HepG2 (cell line): Measurements from ENCODE around the gene UBL3. TPM values are rescaled to one million over a fixed set of nuclear protein-coding genes. Genes with fewer than 3 reads are reported as not detected.

Experiments used
- ADNP ChIP-seq: sonication (generic); formaldehyde crosslinking; IDR thresholded peaks from 2 replicates; pipeline ENCODE4 v1.4.0; 2020; ENCODE audit warnings: missing genetic modification reagents
- ARID4A ChIP-seq: sonication (generic); formaldehyde crosslinking; IDR thresholded peaks from 2 replicates; pipeline ENCODE4 v1.5.0; 2020; ENCODE audit warnings: mild to moderate bottlenecking, missing genetic modification reagents, borderline replicate concordance
- ASH2L ChIP-seq: fragments of 300-600, 200-600 bp; sonication (generic); IDR thresholded peaks from 2 replicates; pipeline ENCODE4 v1.7.0; 2017; ENCODE audit warnings: low read depth, mild to moderate bottlenecking, moderate library complexity, mixed read lengths, low read length; ENCODE audit not compliant: insufficient read length
- EP300 ChIP-seq, 3 experiments: sonication (generic) in 1 of 3; formaldehyde crosslinking in 1 of 3; IDR thresholded peaks; 2 replicates each; pipeline versions ENCODE4 v1.5.1 to v1.6.1; 2011 to 2020; ENCODE audit warnings: low read depth in 2 of 3, low read length in 2 of 3, borderline replicate concordance in 1 of 3, improper control_type of control experiment in 1 of 3, mild to moderate bottlenecking in 1 of 3, missing genetic modification reagents in 1 of 3, moderate library complexity in 1 of 3
- ERF ChIP-seq: IDR thresholded peaks from 2 replicates; pipeline ENCODE4 v1.6.1; 2018; ENCODE audit warnings: missing biosample characterization, missing genetic modification reagents
- GPN1 ChIP-seq: sonication (generic); formaldehyde crosslinking; IDR thresholded peaks from 2 replicates; pipeline ENCODE4 v1.5.1; 2020; ENCODE audit warnings: missing genetic modification reagents, borderline replicate concordance
- MAZ ChIP-seq, 2 experiments: sonication (generic) in 1 of 2; formaldehyde crosslinking in 1 of 2; IDR thresholded peaks; 2 replicates each; pipeline versions ENCODE4 v1.5.0 to v1.6.1; 2012 to 2020; ENCODE audit warnings: low read depth in 2 of 2, mild to moderate bottlenecking in 2 of 2, borderline replicate concordance in 1 of 2, improper control_type of control experiment in 1 of 2, low read length in 1 of 2, missing genetic modification reagents in 1 of 2, moderate library complexity in 1 of 2
- MXI1 ChIP-seq: IDR thresholded peaks from 3 replicates; pipeline ENCODE4 v1.6.1; 2012; ENCODE audit warnings: low read depth, low read length, inconsistent platforms, borderline replicate concordance
- NFE2L2 ChIP-seq: fragments of 150-350 bp; IDR thresholded peaks from 2 replicates; pipeline ENCODE4 v1.6.1; 2014; ENCODE audit warnings: low read length
- PCBP1 ChIP-seq: fragments of 200-400 bp; formaldehyde crosslinking; IDR thresholded peaks from 2 replicates; pipeline ENCODE4 v1.6.1; 2017; ENCODE audit warnings: mild to moderate bottlenecking, low read depth, low read length, borderline replicate concordance
- PHF8 ChIP-seq: sonication (generic); formaldehyde crosslinking; IDR thresholded peaks from 2 replicates; pipeline ENCODE4 v1.5.0; 2020; ENCODE audit warnings: missing genetic modification reagents
- POLR2G ChIP-seq: fragments of 200-400 bp; formaldehyde crosslinking; IDR thresholded peaks from 2 replicates; pipeline ENCODE4 v1.6.1; 2018; ENCODE audit warnings: mild to moderate bottlenecking, low read depth, low read length, moderate library complexity
- PRDM10 ChIP-seq: sonication (generic); formaldehyde crosslinking; IDR thresholded peaks from 2 replicates; pipeline ENCODE4 v1.4.0; 2020; ENCODE audit warnings: low read depth, missing genetic modification reagents
- RFX1 ChIP-seq: fragments of 450-650 bp; IDR thresholded peaks from 2 replicates; pipeline ENCODE4 v1.6.1; 2017
- RNF2 ChIP-seq: fragments of 450-650 bp; conservative IDR thresholded peaks from 2 replicates; pipeline ENCODE4 v1.6.1; 2016; ENCODE audit warnings: low read depth
- SALL1 ChIP-seq: sonication (generic); formaldehyde crosslinking; IDR thresholded peaks from 2 replicates; pipeline ENCODE4 v1.8.0; 2022; ENCODE audit warnings: mild to moderate bottlenecking, missing genetic modification reagents
- XRCC5 ChIP-seq: fragments of 200-400 bp; formaldehyde crosslinking; optimal IDR thresholded peaks from 2 replicates; pipeline ENCODE3; 2017; ENCODE audit warnings: mild to moderate bottlenecking, low read length
- ZNF703 ChIP-seq: sonication (generic); formaldehyde crosslinking; IDR thresholded peaks from 2 replicates; pipeline ENCODE4 v1.5.1; 2020; ENCODE audit warnings: missing genetic modification reagents, mild to moderate bottlenecking, moderate library complexity, borderline replicate concordance
- ZNF788 ChIP-seq: sonication (generic); formaldehyde crosslinking; IDR thresholded peaks from 2 replicates; pipeline ENCODE4 v1.5.0; 2020; ENCODE audit warnings: mild to moderate bottlenecking, missing genetic modification reagents, borderline replicate concordance
- polyA plus RNA-seq, 8 experiments: library from polyadenylated mRNA; depleted of rRNA in 3 of 8; stranded (reverse) in 7 of 8; unstranded in 1 of 8; fragments of >200 nt; fragmentation: Illumina TruSeq in 4 of 8; extraction: Trizol in 4 of 8; gene quantifications; 2 replicates each; pipeline versions ENCODE4 v1.2.1 to v1.2.3, GENCODE V29; 2011 to 2016; ENCODE audit warnings: low read depth in 4 of 8, missing spikeins in 1 of 8, mixed read lengths in 1 of 8; ENCODE audit not compliant: insufficient read depth in 1 of 8
- total RNA-seq, 5 experiments: library from RNA; depleted of rRNA; stranded (reverse); fragments of >200 nt; fragmentation: Illumina TruSeq; extraction: Trizol; gene quantifications; 2 replicates each; pipeline ENCODE4 v1.2.3, GENCODE V29; 2016; ENCODE audit warnings: low read depth in 1 of 5

Gene UBL3
- total and polyA plus RNA-seq, 2 of the 13 experiments (the other 11 are each of a cell fraction or from before 2014, with no cell fraction given) = 7.4 to 9.6 TPM

GRCh38 chr13:29850213-29850898, at the start of gene UBL3 (continued):
- TF ChIP-seq ARID4A (CRISPR knock-in tag) (peak; percentile 69; the same call in 1 of the 2 replicates), POLR2G (peak; percentile 85), ERF (no peak), ZNF788 (peak; percentile 65; the same call in 1 of the 2 replicates), ADNP (CRISPR knock-in tag) (no peak), PCBP1 (peak; percentile 35; the same call in 1 of the 2 replicates), ASH2L (peak; percentile 65), ZNF703 (CRISPR knock-in tag) (no peak), PHF8 (CRISPR knock-in tag) (peak; percentile 76), NFE2L2 (no peak), XRCC5 (peak; percentile 47), RNF2 (peak; percentile 56; the same call in 1 of the 2 replicates), MAZ (IDR thresholded peaks at IDR 0.05; ENCODE audit: borderline replicate concordance, low read depth, low read length) (peak; percentile 82), MAZ (CRISPR knock-in tag; IDR thresholded peaks at IDR 0.05; ENCODE audit: low read depth) (peak; percentile 82; the same call in 1 of the 2 replicates), EP300 (IDR thresholded peaks at IDR 0.05; ENCODE audit: low read depth in 2 of 2, low read length in 2 of 2) (peak in 1 of 2 experiments; percentile 15; a peak in 1 of 4 replicates), EP300 (CRISPR knock-in tag; IDR thresholded peaks at IDR 0.05; ENCODE audit: borderline replicate concordance) (no peak), RFX1 (peak; percentile 86), PRDM10 (CRISPR knock-in tag) (0 out of 2 replicates have a peak, but pooled peaks have one; percentile 43), GPN1 (no peak), SALL1 (CRISPR knock-in tag) (0 out of 2 replicates have a peak, but pooled peaks have one; percentile 35), MXI1 (peak; percentile 68; the same call in 1 of the 3 replicates)
